ENCODE data around the gene LMO1.

Gene LMO1

GRCh38 chr11:8190431-8190830 lies 73.2 kb downstream of the LMO1 start:
- H3K9me3 ChIP-seq: no peaks in the 10 kb centered on the region

GRCh38 chr11:8186429-8186828 lies 77.2 kb downstream of the LMO1 start:
- Histone ChIP-seq H3K27ac (no peak overlapping the region), H3K4me3 (no peak overlapping the region), H3K27me3 (no peaks in the 10 kb centered on the region), H3K4me1 (no peaks in the 10 kb centered on the region), H3K36me3 (no peaks in the 10 kb centered on the region), H3K9me3 (no peaks in the 10 kb centered on the region)
- DNase-seq: no peak
- intact Hi-C loops (cut with DNase I; ENCODE audit: low total_unique reads): no loop called here
- no peak for TF ChIP-seq CTCF (IDR thresholded peaks at IDR 0.05)

More at GRCh38 chr11:8190431-8190830, 73.2 kb downstream of the LMO1 start:
- no peak for TF ChIP-seq CTCF (IDR thresholded peaks at IDR 0.05)
- H3K27ac ChIP-seq: no peak overlapping the region
- no peak overlapping the region for H3K4me3 ChIP-seq
- intact Hi-C loops (cut with DNase I; ENCODE audit: low total_unique reads): loop anchor here (10.0 kb wide), 1 partner anchor 374 kb away; no protein-coding TSS in a partner anchor
- peaks cover 0 to 24% of the 10 kb centered on the region in 2 donors for H3K27me3 ChIP-seq
- no peaks in the 10 kb centered on the region for H3K4me1 ChIP-seq
- no peaks in the 10 kb centered on the region for H3K36me3 ChIP-seq
- DNase-seq: no peak

- intact Hi-C loops (cut with DNase I; ENCODE audit: low total_unique reads): no loop called here
- no peak for TF ChIP-seq CTCF (IDR thresholded peaks at IDR 0.05)
- Histone ChIP-seq H3K27me3 (no peaks in the 10 kb centered on the region), H3K9me3 (no peaks in the 10 kb centered on the region), H3K4me1 (no peaks in the 10 kb centered on the region), H3K27ac (no peak overlapping the region), H3K4me3 (no peak overlapping the region), H3K36me3 (no peaks in the 10 kb centered on the region)
- DNase-seq: no peak
These were observed 80.6 kb downstream of the LMO1 start for GRCh38 chr11:8183111-8183510.

- TF ChIP-seq CTCF (IDR thresholded peaks at IDR 0.05): no peak
- Histone ChIP-seq H3K4me3 (no peak overlapping the region), H3K36me3 (no peaks in the 10 kb centered on the region), H3K9me3 (no peaks in the 10 kb centered on the region), H3K4me1 (no peaks in the 10 kb centered on the region), H3K27ac (no peak overlapping the region), H3K27me3 (peaks cover 0 to 6% of the 10 kb centered on the region in 2 donors)
- DNase-seq: no peak
- intact Hi-C loops (cut with DNase I; ENCODE audit: low total_unique reads): no loop called here
These were observed 83.2 kb downstream of the LMO1 start for GRCh38 chr11:8180469-8180868.

- no peak overlapping the region for H3K4me3 ChIP-seq
- intact Hi-C loops (cut with DNase I; ENCODE audit: low total_unique reads): no loop called here
- H3K4me1 ChIP-seq: no peaks in the 10 kb centered on the region
- no peak for DNase-seq
- H3K36me3 ChIP-seq: no peaks in the 10 kb centered on the region
- TF ChIP-seq CTCF (IDR thresholded peaks at IDR 0.05): no peak
- H3K9me3 ChIP-seq: no peaks in the 10 kb centered on the region
- peaks cover 0 to 6% of the 10 kb centered on the region in 2 donors for H3K27me3 ChIP-seq
- no peak overlapping the region for H3K27ac ChIP-seq
These were observed 85.4 kb downstream of the LMO1 start for GRCh38 chr11:8178297-8178696.

GRCh38 chr11:8177136-8177535 lies 86.5 kb downstream of the LMO1 start:
- no peak for TF ChIP-seq CTCF (IDR thresholded peaks at IDR 0.05)
- intact Hi-C loops (cut with DNase I; ENCODE audit: low total_unique reads): no loop called here
- no peaks in the 10 kb centered on the region for H3K36me3 ChIP-seq
- H3K9me3 ChIP-seq: no peaks in the 10 kb centered on the region
- DNase-seq: no peak
- H3K4me3 ChIP-seq: no peak overlapping the region
- peaks cover 0 to 6% of the 10 kb centered on the region in 2 donors for H3K27me3 ChIP-seq
- H3K27ac ChIP-seq: no peak overlapping the region
- no peaks in the 10 kb centered on the region for H3K4me1 ChIP-seq

All from tibial artery (tissue), 4 donors.